Mesothelial cell of epicardium (in vitro differentiated cells): Measurements from ENCODE around the gene KCNMA1. TPM values are rescaled to one million over a fixed set of nuclear protein-coding genes. Genes with fewer than 3 reads are reported as not detected.

Experiments used
- DNase-seq, 2 experiments: peaks; one replicate each; pipeline ENCODE4 v3.0.0; 2021; ENCODE audit warnings: low spot score in 2 of 2; ENCODE audit not compliant: unreplicated experiment in 2 of 2
- H3K27ac Mint-ChIP-seq: 2 replicates; pipeline ENCODE4 v1.8.0; 2021; ENCODE audit warnings: mixed read lengths
- H3K27me3 Mint-ChIP-seq: 2 replicates; pipeline ENCODE4 v1.8.0; 2021; ENCODE audit warnings: low read depth, mixed read lengths
- H3K36me3 Mint-ChIP-seq: 2 replicates; pipeline ENCODE4 v1.8.0; 2021; ENCODE audit warnings: mixed read lengths
- H3K4me1 Mint-ChIP-seq: 2 replicates; pipeline ENCODE4 v1.8.0; 2021; ENCODE audit warnings: mixed read lengths
- H3K4me3 Mint-ChIP-seq: 2 replicates; pipeline ENCODE4 v1.8.0; 2021; ENCODE audit warnings: mild to moderate bottlenecking, moderate library complexity, mixed read lengths
- H3K9me3 Mint-ChIP-seq: 2 replicates; pipeline ENCODE4 v1.8.0; 2021; ENCODE audit warnings: mixed read lengths
- CTCF ChIP-seq: fragments of 200-600 bp; sonication (generic); IDR thresholded peaks from one replicate; pipeline ENCODE4 v1.5.0; 2021; ENCODE audit warnings: antibody characterized with exemption; ENCODE audit not compliant: unreplicated experiment
- total RNA-seq: library from RNA; stranded (reverse); gene quantifications from 3 replicates; pipeline ENCODE4 v1.2.1, GENCODE V29; 2021

The KCNMA1 gene
- total RNA-seq, 1 donor from 2014 or later = 44.0 TPM

- H3K4me3 Mint-ChIP-seq = no peak overlapping the region
- peaks cover 56% of the 10 kb centered on the region for H3K27me3 Mint-ChIP-seq
- no peak for TF ChIP-seq CTCF
- no peak for DNase-seq
- no peak overlapping the region for H3K27ac Mint-ChIP-seq
- no peaks in the 10 kb centered on the region for H3K9me3 Mint-ChIP-seq
- peaks cover 27% of the 10 kb centered on the region for H3K4me1 Mint-ChIP-seq
- peaks cover 9% of the 10 kb centered on the region for H3K36me3 Mint-ChIP-seq
Observed at GRCh38 chr10:76882796-76883195, 754.8 kb downstream of the KCNMA1 start.

GRCh38 chr10:76882245-76882644 is 755.4 kb downstream of the KCNMA1 start:
- TF ChIP-seq CTCF = no peak
- Mint-ChIP-seq H3K4me1 (peaks cover 27% of the 10 kb centered on the region), H3K27ac (no peak overlapping the region), H3K27me3 (peaks cover 56% of the 10 kb centered on the region), H3K4me3 (no peak overlapping the region), H3K36me3 (peaks cover 4% of the 10 kb centered on the region), H3K9me3 (no peaks in the 10 kb centered on the region)
- no peak for DNase-seq

- peaks cover 27% of the 10 kb centered on the region for H3K4me1 Mint-ChIP-seq
- no peak overlapping the region for H3K4me3 Mint-ChIP-seq
- no peaks in the 10 kb centered on the region for H3K9me3 Mint-ChIP-seq
- H3K36me3 Mint-ChIP-seq = no peaks in the 10 kb centered on the region
- no peak for DNase-seq
- TF ChIP-seq CTCF = no peak
- no peak overlapping the region for H3K27ac Mint-ChIP-seq
- H3K27me3 Mint-ChIP-seq = peaks cover 60% of the 10 kb centered on the region
Observed at GRCh38 chr10:76881477-76882220, 756.0 kb downstream of the KCNMA1 start.

GRCh38 chr10:76880931-76881330 is 756.7 kb downstream of the KCNMA1 start:
- H3K4me1 Mint-ChIP-seq = peaks cover 27% of the 10 kb centered on the region
- H3K27ac Mint-ChIP-seq = no peak overlapping the region
- H3K4me3 Mint-ChIP-seq = no peak overlapping the region
- no peak for DNase-seq
- H3K36me3 Mint-ChIP-seq = no peaks in the 10 kb centered on the region
- no peaks in the 10 kb centered on the region for H3K9me3 Mint-ChIP-seq
- no peak for TF ChIP-seq CTCF
- H3K27me3 Mint-ChIP-seq = peaks cover 66% of the 10 kb centered on the region

GRCh38 chr10:76879116-76879913 is 758.3 kb downstream of the KCNMA1 start:
- Mint-ChIP-seq H3K4me1 (peaks cover 28% of the 10 kb centered on the region), H3K36me3 (no peaks in the 10 kb centered on the region), H3K4me3 (no peak overlapping the region), H3K27me3 (peaks cover 69% of the 10 kb centered on the region), H3K9me3 (no peaks in the 10 kb centered on the region), H3K27ac (no peak overlapping the region)
- TF ChIP-seq CTCF = no peak
- DNase-seq = no peak
